NCI-H2196 treated with DMSO at 0.1 percent for 48 hours (cell line): Measurements from ENCODE around the gene WDR75.
"Not testable (repeated sequence)": the region's sequence is repeated elsewhere in the genome, so short reads cannot be mapped to it uniquely, and the experiment has no call there.

Source experiments
- DNase-seq: peaks from one replicate; lab custom pipeline; 2025; ENCODE audit not compliant: unreplicated experiment; lab: John Stamatoyannopoulos, UW

Gene WDR75

DNA sequence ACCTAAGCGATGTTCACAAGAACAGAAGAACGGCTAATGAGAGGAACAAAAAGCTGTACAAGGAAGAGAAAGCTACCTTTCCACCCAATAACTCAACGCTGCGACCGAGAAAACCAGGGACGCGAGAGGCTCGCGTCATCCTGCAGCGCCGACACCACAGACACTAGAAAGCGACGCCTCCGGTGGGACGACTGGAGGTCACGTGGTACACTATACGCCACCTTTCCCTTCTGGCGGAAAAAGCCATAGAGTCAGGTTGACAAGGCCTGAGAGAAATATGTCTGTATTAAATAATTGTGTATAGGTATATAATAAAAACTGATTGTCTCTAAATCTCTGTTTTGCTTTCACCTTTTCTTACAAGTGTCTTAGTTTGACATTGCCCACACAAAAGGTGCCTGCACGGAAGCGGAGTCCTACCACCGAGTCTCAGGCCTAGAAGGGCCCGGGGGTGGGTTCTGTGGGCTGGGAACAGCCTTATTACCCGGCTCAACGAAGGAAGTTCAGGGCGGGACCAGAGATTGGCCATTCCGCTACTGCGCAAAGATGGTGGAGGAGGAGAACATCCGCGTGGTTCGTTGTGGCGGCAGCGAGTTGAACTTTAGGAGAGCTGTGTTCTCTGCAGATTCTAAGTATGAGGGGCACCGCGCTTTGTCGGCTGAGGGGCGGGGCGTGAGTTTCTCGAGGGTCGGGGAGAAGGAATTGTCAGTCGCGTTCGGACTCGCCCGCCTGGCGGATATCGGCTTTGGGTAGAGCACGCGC, at the start of gene WDR75:
Gene WDR75 (plus strand): TSS at position 528 of the 762 bp plus-strand sequence. CDS start 19 bp downstream, at position 547.
- peak; percentile 90 for DNase-seq

DNA sequence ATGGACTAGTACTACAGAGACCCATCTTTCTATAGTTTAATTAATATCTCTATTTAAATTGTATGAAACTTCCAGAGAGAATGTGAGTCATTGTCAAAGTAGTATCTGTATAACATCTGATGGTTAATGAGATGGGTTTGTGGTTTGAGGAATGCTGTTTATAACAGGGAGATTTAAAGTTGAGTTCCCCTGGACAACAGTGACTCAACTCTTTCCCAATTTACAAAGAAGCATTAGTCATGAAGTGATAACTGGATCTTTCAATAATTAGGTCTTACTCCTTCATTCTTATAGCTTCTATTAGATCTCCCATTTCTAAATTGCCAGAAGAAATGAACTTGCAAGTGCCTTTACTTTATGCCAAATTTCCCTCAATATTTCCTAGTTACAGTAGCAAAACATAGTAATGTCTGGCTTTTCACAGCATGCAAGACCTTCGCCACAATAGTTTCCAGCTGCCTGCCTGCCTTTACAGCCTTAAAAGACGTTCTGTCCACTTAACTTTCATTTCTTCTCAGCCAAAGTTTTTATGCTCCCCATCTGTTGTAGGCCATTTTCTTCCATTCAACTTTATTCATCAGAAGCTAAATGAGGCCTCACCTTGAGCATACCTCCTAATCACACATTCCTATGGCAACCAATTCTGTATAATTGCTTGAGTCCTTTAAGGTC, 47.7 kb upstream of the WDR75 start:
- no peak for DNase-seq

DNA sequence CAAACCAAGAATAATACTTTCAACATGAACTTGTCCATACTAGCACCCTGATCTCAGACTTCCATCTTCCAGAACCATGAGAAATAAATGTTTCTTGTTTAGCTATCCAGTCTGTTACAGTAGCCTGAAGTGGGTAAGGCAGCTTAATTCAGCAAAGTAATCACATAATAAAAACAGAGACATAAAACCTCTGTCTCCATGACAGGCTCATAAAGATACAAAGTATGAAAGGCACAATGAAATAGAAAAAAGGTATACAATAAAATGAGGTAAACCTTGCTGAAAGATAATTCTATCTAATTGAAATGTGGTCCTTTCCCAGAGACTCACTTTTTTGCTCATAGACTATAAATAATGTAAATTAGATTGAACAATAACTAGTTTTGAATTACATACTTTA, 46.7 kb upstream of the WDR75 start:
- DNase-seq, result no peak

DNA sequence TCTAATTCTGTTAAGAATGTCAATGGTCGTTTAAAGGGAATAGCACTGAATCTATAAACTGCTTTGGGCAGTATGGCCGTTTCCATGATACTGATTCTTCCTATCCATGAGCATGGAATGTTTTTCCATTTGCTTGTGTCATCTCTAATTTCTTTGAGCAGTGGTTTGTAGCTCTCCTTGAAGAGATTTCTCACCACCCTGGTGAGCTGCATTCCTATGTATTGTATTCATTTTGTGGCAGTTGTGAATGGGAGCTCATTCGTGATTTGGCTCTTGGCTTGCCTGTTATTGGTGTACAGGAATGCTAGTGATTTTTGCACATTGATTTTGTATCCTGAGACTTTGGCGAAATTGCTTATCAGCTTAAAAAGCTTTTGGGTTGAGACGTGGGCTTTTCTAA, 38.3 kb upstream of the WDR75 start:
- no peak for DNase-seq

DNA sequence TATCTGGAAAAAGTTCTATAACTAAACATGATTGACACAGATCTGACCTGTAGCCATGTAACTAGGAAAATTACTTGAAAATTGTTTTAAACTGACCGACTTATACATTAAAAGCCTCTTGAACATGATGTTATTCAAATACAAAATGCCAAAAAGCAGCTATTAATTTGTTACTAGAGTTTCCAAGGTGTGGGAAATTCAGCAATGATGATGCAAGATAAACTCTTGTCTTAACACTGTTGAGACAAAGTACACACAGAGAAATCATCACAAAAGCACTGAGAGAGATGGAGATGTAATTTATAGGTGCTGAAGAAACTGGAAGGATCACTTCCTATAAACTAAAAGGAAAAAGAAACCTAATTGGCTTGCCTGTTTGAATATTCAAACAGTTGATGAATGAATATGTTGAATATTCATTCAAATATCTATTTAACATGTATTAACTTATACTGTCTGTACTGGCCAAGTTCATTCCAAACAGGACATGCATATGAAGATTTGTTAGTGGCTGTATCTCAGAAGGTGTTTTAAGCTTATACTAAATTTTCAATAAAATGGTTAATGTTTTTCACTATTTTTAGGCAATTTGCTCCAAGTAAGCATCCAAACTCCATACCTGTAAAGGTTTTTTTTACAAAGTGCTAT, 34.6 kb upstream of the WDR75 start:
- no peak for DNase-seq

DNA sequence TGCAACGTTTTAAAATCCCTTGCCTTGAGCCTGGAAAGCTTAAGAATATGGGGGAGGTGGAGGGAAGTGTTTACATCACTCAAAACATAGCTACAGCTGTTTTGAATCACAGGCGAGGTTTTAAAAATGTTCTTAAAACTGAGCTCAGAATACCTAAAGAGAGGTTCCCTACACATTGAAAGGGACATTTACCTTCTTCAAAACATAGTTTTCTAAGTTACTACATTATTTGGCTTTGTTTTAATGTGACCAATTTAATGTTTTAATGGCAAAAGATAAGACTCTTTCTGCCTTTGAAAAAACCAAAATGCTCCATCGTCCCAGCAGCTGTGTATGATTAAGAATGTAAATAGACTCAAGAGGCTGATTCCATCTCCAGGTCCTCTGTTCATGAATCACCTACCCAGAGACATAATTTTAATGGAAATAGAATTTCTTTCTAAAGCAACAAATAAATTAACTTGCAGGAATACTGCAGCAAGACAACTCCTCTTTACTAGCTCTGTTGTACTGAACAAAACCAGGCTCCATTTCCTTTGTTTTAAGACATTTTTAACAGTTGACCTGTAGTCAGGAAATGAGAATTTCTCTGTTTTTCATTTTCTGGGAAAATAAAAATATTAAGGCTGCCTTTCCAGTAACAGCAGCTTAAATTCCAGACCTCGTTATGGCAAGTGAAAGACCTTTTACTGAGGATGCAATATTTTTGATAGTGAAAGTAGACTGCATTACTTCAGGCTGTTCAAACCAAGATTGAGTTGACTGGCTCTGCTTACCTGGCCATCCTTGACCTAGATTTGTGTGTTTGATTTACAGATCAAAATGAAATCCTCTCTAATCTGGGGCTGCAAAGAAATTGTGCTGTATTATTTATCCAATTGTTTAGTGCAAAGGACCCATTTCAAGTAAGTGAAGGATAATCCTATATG, 33.7 kb upstream of the WDR75 start:
- DNase-seq, result no peak

DNA sequence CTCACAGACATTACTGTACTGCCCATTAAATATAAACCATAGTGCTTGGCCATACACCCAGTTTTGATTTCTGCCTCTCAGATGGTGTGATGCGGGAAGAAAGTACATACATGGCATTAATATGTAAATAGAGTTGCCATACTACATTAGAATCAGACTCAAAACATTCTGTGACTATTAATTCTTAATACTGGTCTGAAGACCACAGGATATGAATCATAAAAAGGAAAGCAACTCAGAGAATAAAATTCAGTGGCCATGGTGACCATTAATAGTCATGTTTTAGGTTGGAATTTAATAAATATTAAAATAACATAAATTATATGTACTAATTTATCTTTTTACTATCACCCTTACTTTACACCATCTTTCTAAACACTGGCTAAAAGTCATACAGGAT, 33.0 kb upstream of the WDR75 start:
- DNase-seq, result no peak

DNA sequence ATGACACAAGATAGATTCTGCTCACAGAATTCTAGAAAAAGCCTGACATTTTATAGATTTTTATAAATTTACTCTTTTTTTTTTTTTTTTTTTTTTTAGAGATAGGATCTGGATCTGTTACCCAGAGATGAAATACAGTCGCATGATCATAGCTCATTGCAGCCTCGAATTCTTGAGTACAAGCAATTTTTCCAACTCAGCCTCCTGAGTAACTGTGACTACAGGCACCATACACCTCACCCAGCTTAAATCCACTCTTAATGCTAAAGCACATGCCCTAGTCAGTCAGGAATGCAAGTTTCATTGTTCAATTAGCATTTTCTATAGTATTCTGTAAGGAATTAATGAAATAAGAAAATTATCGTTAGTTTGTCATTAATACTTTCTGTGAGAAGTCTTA, 32.1 kb upstream of the WDR75 start:
- no peak for DNase-seq

DNA sequence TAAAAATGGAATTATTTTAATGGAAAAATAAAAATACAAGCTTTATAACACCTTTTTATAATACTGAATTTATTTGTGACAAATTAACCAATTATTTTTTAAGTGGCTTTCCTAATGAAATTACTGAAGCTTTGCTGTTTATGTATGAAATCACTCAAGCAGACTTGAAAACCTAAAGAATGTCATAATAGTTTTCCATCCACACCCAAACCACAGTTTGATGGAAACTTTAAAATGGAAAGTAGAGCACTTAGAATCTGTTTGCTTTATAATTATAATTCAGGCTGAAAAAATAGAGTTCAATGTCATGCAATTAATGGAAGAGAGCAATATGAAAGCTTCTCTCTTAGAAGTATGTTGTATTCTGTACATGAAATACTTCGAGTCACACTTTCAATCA, 31.6 kb upstream of the WDR75 start:
- no peak for DNase-seq

DNA sequence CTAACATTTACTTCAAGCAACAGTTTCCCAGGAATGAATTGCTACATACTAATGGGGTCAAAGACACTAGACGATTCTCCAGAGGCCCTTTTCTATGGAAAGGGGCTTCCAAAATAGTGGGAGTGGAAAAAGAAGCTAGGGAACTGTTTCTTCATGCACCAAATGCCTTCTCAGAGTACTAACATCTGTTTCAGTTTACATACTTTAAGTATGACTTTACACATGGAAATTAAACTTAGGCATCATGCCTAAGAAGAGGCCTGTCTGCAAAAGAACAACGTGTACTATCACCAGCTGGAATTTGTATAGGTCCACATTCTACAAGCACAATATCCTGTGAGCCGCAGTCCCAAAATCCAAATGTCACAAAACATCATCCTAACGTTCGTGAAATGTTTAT, 29.4 kb upstream of the WDR75 start:
- no peak for DNase-seq

DNA sequence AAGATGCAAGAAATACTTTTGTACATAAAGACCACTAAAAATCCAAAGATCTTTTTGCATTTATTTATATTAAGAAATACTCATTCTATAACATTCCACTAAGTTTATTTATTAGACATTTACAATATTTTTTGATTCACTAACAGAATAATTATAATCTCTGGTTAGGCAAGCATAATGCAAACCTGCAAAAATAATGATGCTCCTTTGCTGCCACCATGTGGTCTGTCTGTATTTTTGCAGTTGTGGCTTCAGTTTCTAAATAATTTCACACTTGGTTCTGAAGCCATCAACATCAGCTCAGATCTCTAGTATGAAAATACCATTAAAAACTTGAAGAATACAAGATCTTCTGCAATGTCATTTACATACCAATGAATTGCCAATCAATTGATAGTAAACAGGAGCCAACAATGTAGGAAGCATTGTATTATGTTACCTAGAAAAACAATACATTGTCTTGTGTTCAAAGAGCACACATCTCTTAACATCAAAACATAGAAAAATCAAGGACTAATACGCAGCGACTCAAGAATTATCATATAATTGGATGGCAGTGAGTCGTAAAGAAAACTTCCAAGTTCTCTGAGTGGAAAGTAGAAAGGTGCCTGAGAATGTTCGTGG, 28.8 kb upstream of the WDR75 start:
- DNase-seq, result peak; percentile 10

DNA sequence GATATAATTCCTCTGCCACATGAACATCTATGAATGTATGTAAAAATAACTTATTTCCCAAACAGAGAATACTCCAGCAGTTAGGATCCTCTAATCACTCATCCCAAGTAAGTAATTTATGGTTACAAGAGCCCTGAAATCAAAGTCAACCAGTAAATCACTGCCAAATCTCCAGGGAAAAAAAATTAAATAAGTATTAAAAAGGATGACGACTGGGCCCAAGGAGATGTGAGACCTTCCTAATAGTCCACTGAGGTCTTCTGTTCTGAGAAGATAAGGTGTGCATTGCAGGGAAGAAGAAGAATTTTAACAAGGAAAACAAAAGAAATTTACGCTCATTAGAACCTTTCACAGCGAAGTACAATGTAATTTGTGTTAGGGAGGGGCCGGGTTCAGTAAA, 28.0 kb upstream of the WDR75 start:
- no peak for DNase-seq

DNA sequence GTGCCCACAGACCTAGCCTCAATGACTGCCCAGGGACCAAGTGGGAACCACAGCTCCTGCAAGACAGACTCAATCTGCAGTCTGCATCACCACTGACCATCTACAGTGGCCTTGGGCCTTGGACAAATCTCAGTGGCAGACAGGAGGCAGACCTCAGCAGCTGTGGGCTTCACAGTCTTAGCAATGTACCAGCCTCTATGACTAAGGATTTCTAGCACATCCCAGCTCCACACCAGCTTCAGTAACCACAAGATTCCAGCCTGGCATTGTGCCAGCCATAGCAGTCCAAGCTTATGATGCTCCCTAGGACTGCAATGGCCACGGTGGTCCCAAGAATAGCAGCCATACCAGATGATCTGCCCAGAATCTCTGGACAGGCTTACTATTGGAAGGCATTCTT, 19.6 kb upstream of the WDR75 start:
- DNase-seq, result no peak

DNA sequence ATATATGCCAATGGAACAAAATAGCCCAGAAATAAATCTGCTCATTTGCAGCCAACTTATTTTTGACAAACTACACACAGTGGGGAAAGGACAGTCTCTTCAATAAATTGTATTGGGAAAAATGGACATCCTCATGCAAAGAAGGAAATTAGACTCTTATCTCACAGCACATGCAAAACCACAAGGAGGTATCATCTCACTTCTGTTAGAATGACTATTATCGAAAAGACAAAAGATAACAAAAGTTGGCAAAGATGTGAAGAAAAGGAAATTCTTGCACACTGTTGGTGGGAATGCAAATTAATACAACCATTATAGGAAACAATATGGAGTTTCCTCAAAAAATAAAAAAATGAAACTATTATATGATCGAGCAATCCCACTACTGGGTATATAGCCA, 16.3 kb upstream of the WDR75 start:
- DNase-seq, result no peak

DNA sequence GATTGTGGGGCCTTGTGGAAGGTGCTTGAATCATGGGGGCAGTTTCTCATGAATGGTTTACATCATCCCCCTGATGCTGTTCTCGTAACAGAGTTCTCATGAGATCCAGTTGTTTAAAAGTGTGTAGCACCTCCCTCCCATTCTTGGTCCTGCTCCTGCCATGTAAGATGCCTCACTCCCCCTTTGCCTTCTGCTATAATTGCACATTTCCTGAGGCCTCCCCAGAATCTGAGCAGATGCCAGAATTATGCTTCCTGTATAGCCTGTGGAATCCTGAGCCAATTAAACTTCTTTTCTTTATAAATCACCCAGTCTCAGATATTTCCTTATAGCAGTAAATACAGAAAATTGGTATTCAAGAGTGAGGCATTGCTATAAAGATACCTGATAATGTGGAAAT, 15.6 kb upstream of the WDR75 start:
- DNase-seq, result no peak

DNA sequence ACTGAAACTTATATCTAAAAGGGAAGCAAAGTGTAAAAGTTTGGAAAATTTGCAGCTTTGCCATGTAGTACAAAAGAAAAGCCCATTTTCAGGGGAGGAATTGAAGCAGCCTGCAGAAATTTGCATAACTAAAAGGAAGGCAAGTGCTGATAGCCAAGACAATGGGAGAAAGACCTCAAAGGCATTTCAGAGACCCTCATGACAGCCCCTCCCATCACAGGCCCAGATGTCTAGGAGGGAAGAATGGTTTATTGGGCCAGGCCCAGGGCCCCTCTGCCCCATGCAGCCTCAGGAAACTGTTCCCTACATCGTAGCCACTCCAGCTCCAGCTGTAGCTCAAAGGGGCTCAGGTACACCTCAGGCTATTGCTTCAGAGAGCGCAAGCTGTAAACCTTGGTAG, 14.4 kb upstream of the WDR75 start:
- no peak for DNase-seq

DNA sequence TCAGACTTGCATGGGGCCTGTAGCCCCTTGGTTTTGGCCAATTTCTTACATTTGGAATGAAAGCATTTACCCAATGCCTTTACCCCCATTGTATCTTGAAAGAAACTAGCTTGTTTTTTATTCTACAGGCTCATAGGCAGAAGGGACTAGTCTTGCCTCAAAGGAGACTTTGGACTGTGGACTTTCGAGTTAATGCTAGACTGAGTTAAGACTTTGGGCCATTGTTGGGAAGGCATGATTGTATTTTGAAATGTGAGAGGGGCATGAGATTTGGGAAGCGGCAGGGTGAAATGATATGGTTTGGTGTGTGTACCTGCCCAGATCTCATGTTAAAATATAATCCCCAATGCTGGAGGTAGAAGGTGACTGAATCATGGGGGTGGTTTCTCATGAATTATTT, 13.4 kb upstream of the WDR75 start:
- no peak for DNase-seq

DNA sequence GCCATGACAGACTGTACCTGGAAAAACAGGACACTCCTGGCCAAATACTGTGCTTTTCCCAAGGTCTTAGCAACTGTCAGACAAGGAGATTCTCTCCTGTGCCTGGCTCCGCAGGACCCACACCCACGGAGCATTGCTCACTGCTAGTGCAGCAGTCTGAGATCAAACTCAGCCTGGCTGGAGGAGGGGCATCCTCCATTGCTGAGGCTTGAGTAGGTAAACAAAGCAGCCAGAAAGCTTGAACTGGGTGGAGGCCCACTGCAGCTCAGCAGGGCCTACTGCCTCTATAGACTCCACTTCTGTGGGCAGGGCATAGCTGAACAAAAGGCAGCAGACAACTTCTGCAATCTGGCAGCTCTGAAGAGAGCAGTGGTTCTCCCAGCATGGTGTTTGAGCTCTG, 10.8 kb upstream of the WDR75 start:
- not testable (repeated sequence) for DNase-seq

DNA sequence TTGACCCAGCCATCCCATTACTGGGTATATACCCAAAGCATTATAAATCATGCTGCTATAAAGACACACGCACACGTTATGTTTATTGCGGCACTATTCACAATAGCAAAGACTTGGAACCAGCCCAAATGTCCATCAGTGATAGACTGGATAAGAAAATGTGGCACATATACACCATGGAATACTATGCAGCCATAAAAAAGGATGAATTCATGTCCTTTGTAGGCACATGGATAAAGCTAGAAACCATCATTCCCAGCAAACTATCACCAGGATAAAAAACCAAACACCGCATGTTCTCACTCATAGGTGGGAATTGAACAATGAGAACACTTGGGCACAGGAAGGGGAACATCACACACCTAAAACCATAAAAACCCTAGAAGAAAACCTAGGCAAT, 5.5 kb upstream of the WDR75 start:
- not testable (repeated sequence) for DNase-seq

DNA sequence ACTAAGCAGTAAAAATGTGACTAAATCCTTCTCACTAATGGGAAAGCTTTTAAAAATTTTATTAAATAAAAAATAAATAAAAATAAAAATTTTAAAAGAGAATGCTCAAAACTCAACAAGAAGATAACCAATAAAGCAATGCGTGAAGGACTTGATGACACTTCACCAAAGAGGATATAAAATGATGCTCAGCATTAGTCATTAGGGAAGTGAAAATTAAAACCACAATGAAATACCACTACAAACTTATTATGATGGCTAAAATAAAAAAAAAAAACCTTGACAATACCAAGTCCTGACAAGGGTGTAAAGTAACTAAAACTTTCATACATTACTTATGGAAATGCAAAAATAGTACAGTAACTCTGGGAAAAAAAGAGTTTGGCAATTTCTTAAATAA, 3.3 kb upstream of the WDR75 start:
- no peak for DNase-seq

DNA sequence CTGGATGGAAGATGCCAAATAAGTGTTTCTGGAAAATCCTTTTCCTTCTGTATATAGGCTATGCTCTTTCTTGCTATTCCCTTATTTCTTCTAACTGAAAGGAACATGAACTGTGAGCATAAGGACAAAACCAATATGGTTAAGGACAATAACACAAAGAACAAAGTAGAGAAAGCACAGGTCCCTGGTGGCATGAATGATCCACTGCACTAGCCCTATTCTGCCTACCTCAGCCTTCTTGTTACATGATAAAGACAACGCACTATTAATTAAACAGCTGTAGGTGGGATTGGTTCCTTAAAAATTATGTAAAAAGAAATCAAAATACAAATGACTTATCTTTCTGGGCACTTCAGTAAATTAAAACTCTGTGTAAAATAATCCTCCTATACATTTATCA, 1.9 kb upstream of the WDR75 start:
- DNase-seq, result peak; percentile 2
